PC-9 (cell line): ENCODE data around the gene BRIP1.

ENCODE experiments used
- EZH2 ChIP-seq: fragments of 200-600 bp; sonication (generic); IDR thresholded peaks from 2 replicates; pipeline ENCODE4 v1.8.0; 2017; ENCODE audit warnings: antibody characterized with exemption, low read depth
- TF ChIP-seq, protein P1 (sequence below): fragments of 200-600 bp; sonication (generic); conservative IDR thresholded peaks from 2 replicates; pipeline ENCODE4 v1.6.1; 2017; ENCODE audit warnings: mixed run types, antibody characterized with exemption, mild to moderate bottlenecking, moderate library complexity

DNA sequence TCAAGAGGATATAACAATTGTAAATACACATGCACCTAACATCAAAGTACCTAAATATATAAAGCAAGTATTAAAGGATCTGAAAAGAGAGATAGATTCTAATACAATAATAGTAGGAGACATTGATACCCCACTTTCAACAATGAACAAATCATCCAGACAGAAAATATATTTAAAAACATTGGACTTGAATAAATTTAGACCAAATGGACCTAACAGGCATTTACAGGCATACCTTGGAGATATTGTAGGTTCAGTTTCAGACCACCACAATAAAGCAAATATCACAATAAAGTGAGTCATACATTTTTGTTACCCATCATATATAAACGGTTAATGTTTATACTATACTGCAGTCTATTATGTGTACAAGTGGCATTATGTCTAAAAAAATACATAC lies 104.0 kb downstream of the BRIP1 start:
- TF ChIP-seq, protein P1, sequence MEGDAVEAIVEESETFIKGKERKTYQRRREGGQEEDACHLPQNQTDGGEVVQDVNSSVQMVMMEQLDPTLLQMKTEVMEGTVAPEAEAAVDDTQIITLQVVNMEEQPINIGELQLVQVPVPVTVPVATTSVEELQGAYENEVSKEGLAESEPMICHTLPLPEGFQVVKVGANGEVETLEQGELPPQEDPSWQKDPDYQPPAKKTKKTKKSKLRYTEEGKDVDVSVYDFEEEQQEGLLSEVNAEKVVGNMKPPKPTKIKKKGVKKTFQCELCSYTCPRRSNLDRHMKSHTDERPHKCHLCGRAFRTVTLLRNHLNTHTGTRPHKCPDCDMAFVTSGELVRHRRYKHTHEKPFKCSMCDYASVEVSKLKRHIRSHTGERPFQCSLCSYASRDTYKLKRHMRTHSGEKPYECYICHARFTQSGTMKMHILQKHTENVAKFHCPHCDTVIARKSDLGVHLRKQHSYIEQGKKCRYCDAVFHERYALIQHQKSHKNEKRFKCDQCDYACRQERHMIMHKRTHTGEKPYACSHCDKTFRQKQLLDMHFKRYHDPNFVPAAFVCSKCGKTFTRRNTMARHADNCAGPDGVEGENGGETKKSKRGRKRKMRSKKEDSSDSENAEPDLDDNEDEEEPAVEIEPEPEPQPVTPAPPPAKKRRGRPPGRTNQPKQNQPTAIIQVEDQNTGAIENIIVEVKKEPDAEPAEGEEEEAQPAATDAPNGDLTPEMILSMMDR: no peak
- TF ChIP-seq EZH2: no peak
